Measurements from ENCODE around the gene AURKAIP1. TPM values are rescaled to one million over a fixed set of nuclear protein-coding genes. Genes with fewer than 3 reads are reported as not detected.

AURKAIP1 gene
- 100 to 1,000 TPM; 155 to 158 TPM for polyA plus RNA-seq

- H3K27ac ChIP-seq (ENCODE audit: low read depth in 2 of 2, low read length in 1 of 2), result peak within 1 kb of the TSS; percentile 85 to 94
- H3K4me1 ChIP-seq (ENCODE audit: control insufficient read depth in 2 of 2, insufficient read depth in 2 of 2, low read length in 1 of 2), result peaks cover 11 to 13% of the 10 kb centered on the region in 2 donors
- WGBS, 2 donors, result 1% methylated on average over 71 to 85 of the region's 85 CpGs
- H3K9me3 ChIP-seq (ENCODE audit: control insufficient read depth in 2 of 2, insufficient read depth in 1 of 2, low read depth in 1 of 2, low read length in 1 of 2), result no peaks in the 10 kb centered on the region
- H3K4me3 ChIP-seq (ENCODE audit: low read depth in 1 of 2, low read length in 2 of 2), result peak within 1 kb of the TSS; percentile 75 to 97
- H3K27me3 ChIP-seq (ENCODE audit: control insufficient read depth in 1 of 2, insufficient read depth in 2 of 2, low read length in 2 of 2), result no peaks in the 10 kb centered on the region
- H3K36me3 ChIP-seq (ENCODE audit: control insufficient read depth in 2 of 2, insufficient read depth in 2 of 2, low read length in 1 of 2), result peaks cover 0 to 3% of the 10 kb centered on the region in 2 donors
Observed at GRCh38 chr1:1374929-1375662, at the start of gene AURKAIP1. AURKAIP1 (minus strand) TSS chr1:1375207; CDS start chr1:1374756, 451 bp downstream.

GRCh38 chr1:1424707-1425106 is 49.7 kb upstream of the AURKAIP1 start:
- H3K27me3 ChIP-seq (ENCODE audit: control insufficient read depth in 1 of 2, insufficient read depth in 2 of 2, low read length in 2 of 2), result no peaks in the 10 kb centered on the region
- no peak overlapping the region for H3K27ac ChIP-seq (ENCODE audit: low read depth in 2 of 2, low read length in 1 of 2)
- peaks cover 16 to 20% of the 10 kb centered on the region in 2 donors for H3K4me1 ChIP-seq (ENCODE audit: control insufficient read depth in 2 of 2, insufficient read depth in 2 of 2, low read length in 1 of 2)
- WGBS, 2 donors, result 85 to 88% methylated on average over 15 of the region's 15 CpGs
- no peaks in the 10 kb centered on the region for H3K36me3 ChIP-seq (ENCODE audit: control insufficient read depth in 2 of 2, insufficient read depth in 2 of 2, low read length in 1 of 2)
- H3K9me3 ChIP-seq (ENCODE audit: control insufficient read depth in 2 of 2, insufficient read depth in 1 of 2, low read depth in 1 of 2, low read length in 1 of 2), result no peaks in the 10 kb centered on the region
- H3K4me3 ChIP-seq (ENCODE audit: low read depth in 1 of 2, low read length in 2 of 2), result no peak overlapping the region

- H3K27ac ChIP-seq (ENCODE audit: low read depth in 2 of 2, low read length in 1 of 2), result no peak overlapping the region
- H3K4me1 ChIP-seq (ENCODE audit: control insufficient read depth in 2 of 2, insufficient read depth in 2 of 2, low read length in 1 of 2), result peaks cover 20 to 26% of the 10 kb centered on the region in 2 donors
- 91 to 93% methylated on average over 7 of the region's 7 CpGs for WGBS, 2 donors
- H3K36me3 ChIP-seq (ENCODE audit: control insufficient read depth in 2 of 2, insufficient read depth in 2 of 2, low read length in 1 of 2), result no peaks in the 10 kb centered on the region
- H3K27me3 ChIP-seq (ENCODE audit: control insufficient read depth in 1 of 2, insufficient read depth in 2 of 2, low read length in 2 of 2), result no peaks in the 10 kb centered on the region
- no peaks in the 10 kb centered on the region for H3K9me3 ChIP-seq (ENCODE audit: control insufficient read depth in 2 of 2, insufficient read depth in 1 of 2, low read depth in 1 of 2, low read length in 1 of 2)
- H3K4me3 ChIP-seq (ENCODE audit: low read depth in 1 of 2, low read length in 2 of 2), result no peak overlapping the region
Observed at GRCh38 chr1:1423245-1423597, 48.2 kb upstream of the AURKAIP1 start.

GRCh38 chr1:1422465-1423244 is 47.6 kb upstream of the AURKAIP1 start:
- WGBS, 2 donors, result 65 to 69% methylated on average over 29 of the region's 29 CpGs
- Histone ChIP-seq H3K27me3 (ENCODE audit: control insufficient read depth in 1 of 2, insufficient read depth in 2 of 2, low read length in 2 of 2) (no peaks in the 10 kb centered on the region), H3K4me1 (ENCODE audit: control insufficient read depth in 2 of 2, insufficient read depth in 2 of 2, low read length in 1 of 2) (peaks cover 20 to 26% of the 10 kb centered on the region in 2 donors), H3K4me3 (ENCODE audit: low read depth in 1 of 2, low read length in 2 of 2) (no peak overlapping the region), H3K9me3 (ENCODE audit: control insufficient read depth in 2 of 2, insufficient read depth in 1 of 2, low read depth in 1 of 2, low read length in 1 of 2) (no peaks in the 10 kb centered on the region), H3K36me3 (ENCODE audit: control insufficient read depth in 2 of 2, insufficient read depth in 2 of 2, low read length in 1 of 2) (no peaks in the 10 kb centered on the region), H3K27ac (ENCODE audit: low read depth in 2 of 2, low read length in 1 of 2) (peak overlapping the region in 1 of 2 donors; percentile 29)

- H3K36me3 ChIP-seq (ENCODE audit: control insufficient read depth in 2 of 2, insufficient read depth in 2 of 2, low read length in 1 of 2), result no peaks in the 10 kb centered on the region
- H3K4me1 ChIP-seq (ENCODE audit: control insufficient read depth in 2 of 2, insufficient read depth in 2 of 2, low read length in 1 of 2), result peaks cover 20 to 26% of the 10 kb centered on the region in 2 donors
- H3K9me3 ChIP-seq (ENCODE audit: control insufficient read depth in 2 of 2, insufficient read depth in 1 of 2, low read depth in 1 of 2, low read length in 1 of 2), result no peaks in the 10 kb centered on the region
- WGBS, 2 donors, result 76 to 83% methylated on average over 6 to 7 of the region's 7 CpGs
- H3K27ac ChIP-seq (ENCODE audit: low read depth in 2 of 2, low read length in 1 of 2), result peak overlapping the region in 1 of 2 donors; percentile 73
- no peaks in the 10 kb centered on the region for H3K27me3 ChIP-seq (ENCODE audit: control insufficient read depth in 1 of 2, insufficient read depth in 2 of 2, low read length in 2 of 2)
- H3K4me3 ChIP-seq (ENCODE audit: low read depth in 1 of 2, low read length in 2 of 2), result no peak overlapping the region
Observed at GRCh38 chr1:1421907-1422464, 47.0 kb upstream of the AURKAIP1 start.

GRCh38 chr1:1421147-1421906 is 46.3 kb upstream of the AURKAIP1 start, which contains the start of gene ANKRD65:
ANKRD65 (minus strand) TSS chr1:1421276; CDS start chr1:1421005, 271 bp downstream.
- WGBS, 2 donors, result 50 to 58% methylated on average over 15 to 18 of the region's 18 CpGs

GRCh38 chr1:1420654-1421141 is 45.7 kb upstream of the AURKAIP1 start:
- H3K4me1 ChIP-seq (ENCODE audit: control insufficient read depth in 2 of 2, insufficient read depth in 2 of 2, low read length in 1 of 2), result peaks cover 18 to 24% of the 10 kb centered on the region in 2 donors
- 41 to 47% methylated on average over 10 to 12 of the region's 12 CpGs for WGBS, 2 donors
- no peaks in the 10 kb centered on the region for H3K36me3 ChIP-seq (ENCODE audit: control insufficient read depth in 2 of 2, insufficient read depth in 2 of 2, low read length in 1 of 2)
- peak overlapping the region in 1 of 2 donors; percentile 73 for H3K27ac ChIP-seq (ENCODE audit: low read depth in 2 of 2, low read length in 1 of 2)
- H3K4me3 ChIP-seq (ENCODE audit: low read depth in 1 of 2, low read length in 2 of 2), result peak overlapping the region; percentile 45 to 62
- H3K27me3 ChIP-seq (ENCODE audit: control insufficient read depth in 1 of 2, insufficient read depth in 2 of 2, low read length in 2 of 2), result no peaks in the 10 kb centered on the region
- H3K9me3 ChIP-seq (ENCODE audit: control insufficient read depth in 2 of 2, insufficient read depth in 1 of 2, low read depth in 1 of 2, low read length in 1 of 2), result no peaks in the 10 kb centered on the region

More at GRCh38 chr1:1421147-1421906, 46.3 kb upstream of the AURKAIP1 start, which contains the start of gene ANKRD65:
- Histone ChIP-seq H3K36me3 (ENCODE audit: control insufficient read depth in 2 of 2, insufficient read depth in 2 of 2, low read length in 1 of 2) (no peaks in the 10 kb centered on the region), H3K27me3 (ENCODE audit: control insufficient read depth in 1 of 2, insufficient read depth in 2 of 2, low read length in 2 of 2) (no peaks in the 10 kb centered on the region), H3K9me3 (ENCODE audit: control insufficient read depth in 2 of 2, insufficient read depth in 1 of 2, low read depth in 1 of 2, low read length in 1 of 2) (no peaks in the 10 kb centered on the region), H3K27ac (ENCODE audit: low read depth in 2 of 2, low read length in 1 of 2) (peak within 1 kb of the TSS; percentile 73 to 81), H3K4me1 (ENCODE audit: control insufficient read depth in 2 of 2, insufficient read depth in 2 of 2, low read length in 1 of 2) (peaks cover 18 to 26% of the 10 kb centered on the region in 2 donors), H3K4me3 (ENCODE audit: low read depth in 1 of 2, low read length in 2 of 2) (peak within 1 kb of the TSS; percentile 45 to 62)

- Histone ChIP-seq H3K27ac (ENCODE audit: low read depth in 2 of 2, low read length in 1 of 2) (peak overlapping the region; percentile 70 to 81), H3K27me3 (ENCODE audit: control insufficient read depth in 1 of 2, insufficient read depth in 2 of 2, low read length in 2 of 2) (no peaks in the 10 kb centered on the region), H3K9me3 (ENCODE audit: control insufficient read depth in 2 of 2, insufficient read depth in 1 of 2, low read depth in 1 of 2, low read length in 1 of 2) (no peaks in the 10 kb centered on the region), H3K4me3 (ENCODE audit: low read depth in 1 of 2, low read length in 2 of 2) (peak overlapping the region; percentile 45 to 62), H3K36me3 (ENCODE audit: control insufficient read depth in 2 of 2, insufficient read depth in 2 of 2, low read length in 1 of 2) (no peaks in the 10 kb centered on the region), H3K4me1 (ENCODE audit: control insufficient read depth in 2 of 2, insufficient read depth in 2 of 2, low read length in 1 of 2) (peaks cover 18 to 23% of the 10 kb centered on the region in 2 donors)
- WGBS, 2 donors, result 8 to 14% methylated on average over 42 to 112 of the region's 112 CpGs
Observed at GRCh38 chr1:1419813-1420653, 45.0 kb upstream of the AURKAIP1 start.

Measured in esophagus (tissue), 2 donors.